Astrocyte of the spinal cord (primary cell): ENCODE measurements around the gene IL4I1.
A peak's percentile ranks its signal among the peaks of the same experiment; 100 is the strongest.

Experiments
- DNase-seq: peaks from one replicate; pipeline ENCODE4 v3.0.0; 2011; ENCODE audit warnings: low read depth, low spot score
- H3K4me3 ChIP-seq: 2 replicates; pipeline ENCODE4 v1.5.1; 2011; ENCODE audit warnings: low read depth, mild to moderate bottlenecking, low read length, moderate library complexity
- CTCF ChIP-seq: IDR thresholded peaks from 2 replicates; pipeline ENCODE4 v1.5.1; 2012; ENCODE audit warnings: low read depth, mild to moderate bottlenecking, low read length, inconsistent platforms
- in situ Hi-C: cut with HindIII; loops from 2 replicates; pipeline ENCODE4 v1.10.0; 2017; ENCODE audit warnings: low sequenced_read_pairs

Gene IL4I1

GRCh38 chr19:49924004-49924880 lies 27.6 kb upstream of the IL4I1 start:
- no peak overlapping the region for H3K4me3 ChIP-seq
- in situ Hi-C loops: no loop called here
- TF ChIP-seq CTCF: no peak
- DNase-seq: no peak

- TF ChIP-seq CTCF: no peak
- in situ Hi-C loops: no loop called here
- no peak for DNase-seq
These were observed 26.6 kb upstream of the IL4I1 start for GRCh38 chr19:49923055-49924003.

GRCh38 chr19:49921871-49922795 lies 25.4 kb upstream of the IL4I1 start:
- DNase-seq: peak; percentile 58
- TF ChIP-seq CTCF: no peak
- in situ Hi-C loops: no loop called here
- no peak overlapping the region for H3K4me3 ChIP-seq

More at GRCh38 chr19:49923055-49924003, 26.6 kb upstream of the IL4I1 start:
- no peak overlapping the region for H3K4me3 ChIP-seq

- no peak for DNase-seq
- in situ Hi-C loops: no loop called here
- TF ChIP-seq CTCF: no peak
- H3K4me3 ChIP-seq: no peak overlapping the region
These were observed 24.1 kb upstream of the IL4I1 start for GRCh38 chr19:49920624-49921363.

GRCh38 chr19:49918089-49918488 lies 21.4 kb upstream of the IL4I1 start:
- no peak overlapping the region for H3K4me3 ChIP-seq
- no peak for TF ChIP-seq CTCF
- in situ Hi-C loops: no loop called here
- DNase-seq: no peak
